DND-41 (cell line): ENCODE data around the gene EID3.

Experiments
- ATAC-seq: fragments of 200-7000 bp; cut with Tn5 transposase; 3 replicates; pipeline ENCODE4 v1.9.1; 2021; ENCODE audit warnings: low read depth; ENCODE audit not compliant: insufficient read depth
- DNase-seq: peaks from one replicate; pipeline ENCODE4 v3.0.0-alpha.2; 2020
- H2AFZ ChIP-seq: 2 replicates; pipeline ENCODE4 v1.6.0; 2012; ENCODE audit warnings: low read depth, low read length
- H3K27ac ChIP-seq: 2 replicates; pipeline ENCODE4 v1.5.1; 2012; ENCODE audit warnings: low read length, inconsistent platforms
- H3K27me3 ChIP-seq: fragments of 200-600 bp; sonication (generic); 2 replicates; pipeline ENCODE4 v1.6.0; 2012; ENCODE audit warnings: low read length, mild to moderate bottlenecking, inconsistent platforms; ENCODE audit not compliant: insufficient read depth, poor library complexity
- H3K36me3 ChIP-seq: 2 replicates; pipeline ENCODE4 v1.5.1; 2012; ENCODE audit warnings: low read length, inconsistent platforms; ENCODE audit not compliant: insufficient read depth
- H3K4me1 ChIP-seq: 2 replicates; pipeline ENCODE4 v1.5.1; 2012; ENCODE audit warnings: mild to moderate bottlenecking, low read length; ENCODE audit not compliant: insufficient read depth
- H3K4me2 ChIP-seq: 2 replicates; pipeline ENCODE4 v1.6.0; 2012; ENCODE audit warnings: mild to moderate bottlenecking, moderate library complexity, low read length, inconsistent platforms; ENCODE audit not compliant: insufficient read depth
- H3K4me3 ChIP-seq, 2 experiments: fragments of 200-600 bp in 1 of 2; shearing (Covaris generic) in 1 of 2; 2 replicates each; pipeline ENCODE4 v1.5.1; 2012 to 2016; ENCODE audit warnings: inconsistent platforms in 2 of 2, low read length in 2 of 2, mild to moderate bottlenecking in 2 of 2, low read depth in 1 of 2, moderate library complexity in 1 of 2
- H3K79me2 ChIP-seq: 2 replicates; pipeline ENCODE4 v1.6.0; 2012; ENCODE audit warnings: low read length, inconsistent platforms; ENCODE audit not compliant: insufficient read depth
- H3K9ac ChIP-seq: 2 replicates; pipeline ENCODE4 v1.6.0; 2012; ENCODE audit warnings: low read depth, mild to moderate bottlenecking, inconsistent platforms, low read length, moderate library complexity
- H3K9me3 ChIP-seq: 2 replicates; pipeline ENCODE4 v1.5.1; 2012; ENCODE audit warnings: low read length, moderate library complexity, mild to moderate bottlenecking, inconsistent platforms; ENCODE audit not compliant: insufficient read depth, severe bottlenecking
- H4K20me1 ChIP-seq: 2 replicates; pipeline ENCODE4 v1.6.0; 2012; ENCODE audit warnings: low read length; ENCODE audit not compliant: insufficient read depth
- CTCF ChIP-seq: IDR thresholded peaks from 2 replicates; pipeline ENCODE4 v1.5.1; 2012; ENCODE audit warnings: borderline replicate concordance, low read length, moderate library complexity, mild to moderate bottlenecking; ENCODE audit not compliant: poor library complexity, severe bottlenecking; ENCODE audit errors: extremely low read depth
- EZH2 ChIP-seq: IDR thresholded peaks from 3 replicates; pipeline ENCODE4 v1.6.1; 2012; ENCODE audit warnings: borderline replicate concordance, low read depth, mild to moderate bottlenecking, moderate library complexity, low read length, inconsistent platforms; ENCODE audit not compliant: severe bottlenecking

EID3 gene

DNA sequence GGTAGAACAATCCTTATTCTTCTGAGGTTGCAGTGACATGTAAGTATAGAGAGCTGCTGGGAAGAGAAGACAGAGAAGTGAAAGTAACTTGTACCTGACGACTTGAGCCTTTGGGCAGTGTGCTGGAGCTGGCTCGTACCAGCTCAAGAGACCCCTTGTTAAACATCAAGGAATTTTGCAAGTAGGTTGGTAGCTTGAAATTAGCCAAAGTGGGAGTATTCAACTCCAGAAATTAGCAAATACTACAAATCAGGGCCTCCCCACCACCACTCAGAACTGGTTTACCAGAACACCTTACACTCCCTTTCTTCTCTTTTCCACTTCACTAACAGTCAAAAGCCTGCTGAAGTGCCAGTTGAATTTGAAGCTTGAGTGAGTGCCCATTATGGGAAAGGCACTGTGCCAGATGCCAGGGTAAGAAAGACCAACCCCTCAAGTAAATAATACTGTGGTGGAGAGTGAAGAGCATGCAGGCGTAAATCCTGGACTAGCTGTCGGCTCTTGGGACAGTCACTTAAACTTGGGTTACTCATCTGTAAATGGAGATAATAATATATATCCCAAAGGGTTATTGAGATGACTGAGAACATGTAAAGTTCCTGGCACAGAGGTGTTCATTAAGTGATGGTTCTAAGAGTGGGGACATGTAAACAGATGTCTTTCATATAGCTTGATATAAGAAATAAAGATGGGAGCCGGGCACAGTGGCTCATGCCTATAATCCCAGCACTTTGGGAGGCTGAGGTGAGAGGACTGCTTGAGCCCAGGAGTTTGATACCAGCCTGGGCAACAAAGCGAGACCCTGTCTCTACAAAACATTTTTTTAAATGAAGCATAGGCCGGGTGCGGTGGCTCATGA, 27.0 kb upstream of the EID3 start:
- DNase-seq, result no peak
- Histone ChIP-seq H3K9ac (no peak overlapping the region), H3K4me1 (no peaks in the 10 kb centered on the region), H4K20me1 (no peaks in the 10 kb centered on the region), H3K27me3 (no peaks in the 10 kb centered on the region), H3K4me2 (no peak overlapping the region), H3K4me3 (no peak overlapping the region), H3K9me3 (no peaks in the 10 kb centered on the region), H2AFZ (peak overlapping the region; percentile 20; the same call in 1 of the 2 replicates), H3K79me2 (no peaks in the 10 kb centered on the region), H3K36me3 (no peaks in the 10 kb centered on the region), H3K27ac (no peak overlapping the region)
- no peak for TF ChIP-seq CTCF
- no peak for TF ChIP-seq EZH2
- ATAC-seq, result peak; percentile 62

GRCh38 chr12:104279164-104279563, 24.4 kb upstream of the EID3 start:
- H3K79me2 ChIP-seq, result no peaks in the 10 kb centered on the region
- no peak overlapping the region for H3K27ac ChIP-seq
- TF ChIP-seq CTCF (no peak), EZH2 (no peak)
- no peaks in the 10 kb centered on the region for H3K9me3 ChIP-seq
- no peak overlapping the region for H3K9ac ChIP-seq
- no peaks in the 10 kb centered on the region for H3K27me3 ChIP-seq
- ATAC-seq (no peak), DNase-seq (no peak)
- H4K20me1 ChIP-seq, result no peaks in the 10 kb centered on the region
- no peaks in the 10 kb centered on the region for H3K4me1 ChIP-seq
- no peak overlapping the region for H3K4me2 ChIP-seq
- no peaks in the 10 kb centered on the region for H3K36me3 ChIP-seq
- H3K4me3 ChIP-seq, result no peak overlapping the region
- H2AFZ ChIP-seq, result no peak overlapping the region

DNA sequence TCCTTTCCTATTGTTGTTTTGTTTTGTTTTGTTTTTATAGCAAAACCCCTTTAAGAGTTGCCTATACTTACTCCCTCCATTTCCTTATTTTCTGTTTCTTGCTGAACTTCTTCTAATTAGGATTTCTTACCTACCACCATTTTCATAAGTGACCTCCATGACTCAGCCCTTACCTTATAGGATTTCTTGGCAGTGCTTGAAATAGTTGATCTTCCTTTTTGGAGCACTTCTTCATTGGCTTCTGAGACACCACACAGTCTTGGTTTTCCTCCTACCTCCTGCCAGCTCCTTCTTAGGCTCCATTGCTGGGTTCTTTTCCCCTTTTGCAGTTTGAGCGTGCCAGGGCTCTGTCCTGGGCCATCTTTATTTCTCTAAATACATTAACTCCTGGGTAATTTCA, 23.4 kb upstream of the EID3 start:
- H3K79me2 ChIP-seq, result no peaks in the 10 kb centered on the region
- DNase-seq (no peak), ATAC-seq (no peak)
- H3K36me3 ChIP-seq, result no peaks in the 10 kb centered on the region
- no peak overlapping the region for H2AFZ ChIP-seq
- no peaks in the 10 kb centered on the region for H3K27me3 ChIP-seq
- TF ChIP-seq CTCF (no peak), EZH2 (no peak)
- no peak overlapping the region for H3K4me3 ChIP-seq
- H3K27ac ChIP-seq, result no peak overlapping the region
- no peak overlapping the region for H3K9ac ChIP-seq
- no peak overlapping the region for H3K4me2 ChIP-seq
- H3K9me3 ChIP-seq, result no peaks in the 10 kb centered on the region
- no peaks in the 10 kb centered on the region for H3K4me1 ChIP-seq
- H4K20me1 ChIP-seq, result no peaks in the 10 kb centered on the region
